Measurements from ENCODE around the gene PAPPA.

GRCh38 chr9:116187570-116188170 lies 34.1 kb downstream of the PAPPA start:
- TF ChIP-seq CTCF (IDR thresholded peaks at IDR 0.05; ENCODE audit: low read depth, low read length) (no peak), EZH2phosphoT487 (IDR thresholded peaks at IDR 0.05; ENCODE audit: low read depth) (no peak)
